ENCODE results near the gene HMX1.

Gene HMX1

DNA sequence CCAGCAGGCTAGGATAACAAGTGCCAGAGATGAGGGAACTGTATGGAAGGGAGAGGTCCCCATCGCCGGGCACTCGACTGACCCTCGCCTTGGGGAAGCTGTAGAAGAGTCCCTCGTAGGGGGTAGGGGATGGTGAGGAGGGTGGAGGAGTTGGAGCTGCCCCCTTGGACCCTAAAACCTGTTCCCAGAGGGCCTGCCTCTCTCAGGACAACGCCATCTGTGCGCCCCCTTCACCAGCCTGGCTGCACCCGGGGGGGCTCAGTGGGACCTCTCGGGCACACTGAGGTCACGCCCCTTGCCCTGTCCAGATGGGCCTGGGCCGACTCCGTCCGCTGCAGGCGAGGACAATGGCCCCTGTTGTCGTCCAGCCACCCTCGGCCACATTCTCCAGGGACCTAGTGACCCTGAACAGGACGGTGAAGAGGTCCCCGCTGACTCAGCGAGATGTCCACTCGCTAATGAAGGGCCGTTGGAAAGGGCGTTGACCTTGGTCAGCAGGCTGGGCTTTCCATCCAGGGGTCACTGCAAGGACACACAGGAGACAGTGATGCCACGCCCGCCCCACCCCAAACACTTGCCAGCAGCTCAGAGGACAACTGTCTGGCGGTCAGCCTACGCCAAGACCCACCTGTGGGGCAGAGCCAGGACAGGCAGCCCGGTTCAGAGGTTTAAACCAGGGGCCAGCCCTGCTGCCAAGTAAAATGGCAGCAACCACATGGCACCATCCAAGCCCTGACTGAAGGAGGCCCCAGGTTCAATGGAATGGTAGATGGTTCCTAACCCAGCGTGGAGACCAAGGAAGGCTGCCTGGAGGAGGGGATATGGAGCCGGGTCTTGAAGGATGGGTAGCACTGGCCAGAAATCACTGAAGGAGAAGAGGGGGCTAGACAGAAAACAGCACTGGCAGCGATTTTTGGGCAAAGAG, 51.2 kb downstream of the HMX1 start:
- no peak for TF ChIP-seq CTCF (conservative IDR thresholded peaks at IDR 0.05; ENCODE audit: low read depth, low read length)
- no peak for DNase-seq (ENCODE audit: low read depth)
- no peak overlapping the region for H3K4me3 ChIP-seq (ENCODE audit: low read length)

- DNase-seq (ENCODE audit: low read depth), result no peak
- no peak for TF ChIP-seq CTCF (conservative IDR thresholded peaks at IDR 0.05; ENCODE audit: low read depth, low read length)
- no peak overlapping the region for H3K4me3 ChIP-seq (ENCODE audit: low read length)
Observed at GRCh38 chr4:8819473-8820177, 52.0 kb downstream of the HMX1 start.

- no peak for DNase-seq (ENCODE audit: low read depth)
- H3K4me3 ChIP-seq (ENCODE audit: low read length), result no peak overlapping the region
- no peak for TF ChIP-seq CTCF (conservative IDR thresholded peaks at IDR 0.05; ENCODE audit: low read depth, low read length)
Observed at GRCh38 chr4:8819019-8819418, 52.6 kb downstream of the HMX1 start.

DNA sequence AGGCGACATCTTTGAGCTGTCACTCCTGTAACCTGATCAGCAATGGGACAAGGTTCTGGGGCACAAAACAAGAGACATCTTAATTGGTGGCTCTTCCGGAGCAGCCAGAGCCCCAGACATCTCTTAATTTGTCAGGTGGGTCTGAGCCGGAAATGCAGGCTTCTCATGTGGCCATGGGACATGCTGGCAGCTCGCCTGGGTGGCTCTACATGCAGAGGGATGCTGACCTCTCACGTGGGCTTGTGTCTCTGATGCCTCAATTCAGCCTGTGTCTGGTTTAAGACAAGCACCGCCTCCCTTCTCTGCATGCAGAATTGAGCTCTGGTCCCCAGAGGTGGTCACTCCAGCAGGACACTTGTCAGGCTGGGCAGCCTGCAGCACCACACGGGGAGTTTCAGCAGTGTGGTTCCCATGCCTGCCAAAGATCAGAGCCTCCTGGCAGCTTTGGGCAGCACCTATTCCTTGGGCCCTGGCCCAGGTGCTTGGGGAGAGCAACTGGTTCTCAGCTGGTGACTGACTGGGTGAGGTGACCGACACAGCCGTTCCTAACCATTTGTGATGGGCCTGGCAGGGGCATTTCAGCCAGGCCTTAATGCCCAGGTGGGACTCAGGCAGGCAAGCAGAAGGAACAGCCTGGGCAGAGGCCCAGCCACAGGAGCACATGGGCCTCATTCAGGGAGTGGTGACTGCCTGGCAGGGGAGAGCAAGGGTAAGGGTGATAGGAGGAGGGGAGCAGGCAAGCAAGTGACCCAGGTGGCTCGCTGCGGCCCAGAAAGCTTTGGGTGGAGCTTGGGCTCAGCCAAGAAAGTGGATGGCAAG, 53.4 kb downstream of the HMX1 start:
- DNase-seq (ENCODE audit: low read depth), result no peak
- H3K4me3 ChIP-seq (ENCODE audit: low read length), result no peak overlapping the region
- TF ChIP-seq CTCF (conservative IDR thresholded peaks at IDR 0.05; ENCODE audit: low read depth, low read length), result no peak

GRCh38 chr4:8817813-8818062, 53.9 kb downstream of the HMX1 start:
- no peak overlapping the region for H3K4me3 ChIP-seq (ENCODE audit: low read length)
- no peak for TF ChIP-seq CTCF (conservative IDR thresholded peaks at IDR 0.05; ENCODE audit: low read depth, low read length)
- DNase-seq (ENCODE audit: low read depth), result no peak

DNA sequence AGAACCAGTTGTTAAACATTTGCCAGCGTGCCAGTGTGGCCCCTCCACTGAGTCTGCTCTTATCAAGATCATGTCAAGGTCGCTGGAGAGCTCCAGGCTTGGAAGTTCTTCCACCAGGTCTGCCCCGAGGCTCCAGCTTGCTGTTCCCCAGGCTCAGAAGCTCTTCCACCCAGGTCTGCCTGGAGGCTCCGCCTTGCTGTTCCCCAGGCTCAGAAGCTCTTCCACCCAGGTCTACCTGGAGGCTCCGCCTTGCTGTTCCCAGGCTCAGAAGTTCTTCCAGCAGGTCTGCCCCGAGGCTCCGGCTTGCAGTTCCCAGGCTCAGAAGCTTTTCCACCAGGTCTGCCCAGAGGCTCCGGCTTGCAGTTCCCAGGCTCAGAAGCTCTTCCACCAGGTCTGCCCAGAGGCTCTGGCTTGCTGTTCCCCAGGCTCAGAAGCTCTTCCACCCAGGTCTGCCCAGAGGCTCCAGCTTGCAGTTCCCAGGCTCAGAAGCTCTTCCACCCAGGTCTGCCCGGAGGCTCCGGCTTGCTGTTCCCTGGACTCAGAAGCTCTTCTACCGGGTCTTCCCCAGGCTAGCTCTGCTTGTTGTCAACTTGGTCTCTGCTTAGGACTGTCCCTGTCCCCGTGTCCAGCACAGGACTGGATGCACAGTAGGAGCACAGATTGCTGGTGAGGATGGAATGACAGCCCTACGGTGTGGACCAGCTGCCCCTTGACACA, 54.4 kb downstream of the HMX1 start:
- no peak for TF ChIP-seq CTCF (conservative IDR thresholded peaks at IDR 0.05; ENCODE audit: low read depth, low read length)
- no peak overlapping the region for H3K4me3 ChIP-seq (ENCODE audit: low read length)
- no peak for DNase-seq (ENCODE audit: low read depth)

Measured in retinal pigment epithelial cell (primary cell).